MCF 10A (cell line): Measurements from ENCODE around the gene DCP1A. TPM values are rescaled to one million over a fixed set of nuclear protein-coding genes. Genes with fewer than 3 reads are reported as not detected.

Experiments
- BruUV-seq: library from RNA; stranded (reverse); fragments of 400-500 nt; replicated peaks from 2 replicates; lab custom pipeline; 2021; lab: Mats Ljungman, UMichigan
- CTCF ChIA-PET: fragments of 300-600 bp; sonication (Branson Sonifier 250); formaldehyde crosslinking; extraction: SDS; loops from one replicate; lab custom pipeline; 2021; ENCODE audit warnings: antibody characterized with exemption, inconsistent platforms; lab: Yijun Ruan, JAX
- POLR2A ChIA-PET: fragments of 300-600, 350-650 bp; sonication (Branson Sonifier 250); formaldehyde crosslinking; extraction: SDS; loops from one replicate; lab custom pipeline; 2020; ENCODE audit warnings: antibody characterized with exemption, inconsistent platforms; lab: Yijun Ruan, JAX
- DNase-seq: peaks from one replicate; pipeline ENCODE4 v3.0.0-alpha.2; 2018; ENCODE audit not compliant: unreplicated experiment
- H3K27ac Mint-ChIP-seq: one replicate; pipeline ENCODE4 v1.8.0; 2022; ENCODE audit warnings: mild to moderate bottlenecking, low read depth, mixed read lengths; ENCODE audit not compliant: unreplicated experiment
- H3K27me3 Mint-ChIP-seq: one replicate; pipeline ENCODE4 v1.8.0; 2022; ENCODE audit warnings: mixed read lengths; ENCODE audit not compliant: insufficient read depth, unreplicated experiment
- H3K36me3 Mint-ChIP-seq: one replicate; pipeline ENCODE4 v1.8.0; 2022; ENCODE audit warnings: mild to moderate bottlenecking, moderate library complexity, mixed read lengths; ENCODE audit not compliant: insufficient read depth, unreplicated experiment
- H3K4me1 Mint-ChIP-seq: one replicate; pipeline ENCODE4 v1.8.0; 2022; ENCODE audit warnings: mixed read lengths; ENCODE audit not compliant: insufficient read depth, unreplicated experiment
- H3K4me3 Mint-ChIP-seq: one replicate; pipeline ENCODE4 v1.8.0; 2022; ENCODE audit warnings: mild to moderate bottlenecking, moderate library complexity, mixed read lengths; ENCODE audit not compliant: unreplicated experiment
- H3K9me3 Mint-ChIP-seq: one replicate; pipeline ENCODE4 v1.8.0; 2022; ENCODE audit warnings: mixed read lengths; ENCODE audit not compliant: unreplicated experiment
- intact Hi-C: fragments of 100-400 bp; cut with micrococcal nuclease; formaldehyde crosslinking; loops from 2 replicates; pipeline ENCODE4 v1.14.1; 2022
- total RNA-seq: library from RNA; stranded (reverse); gene quantifications from 2 replicates; pipeline ENCODE4 v1.2.3, GENCODE V29; 2022
- TF ChIP-seq, protein P1 (sequence below): fragments of 200-600 bp; IDR thresholded peaks from one replicate; pipeline ENCODE4 v1.8.0; 2022; ENCODE audit warnings: antibody characterized with exemption, mild to moderate bottlenecking; ENCODE audit not compliant: unreplicated experiment

The DCP1A gene
- total RNA-seq, 1 experiment from 2014 or later: 22.1 TPM

DNA sequence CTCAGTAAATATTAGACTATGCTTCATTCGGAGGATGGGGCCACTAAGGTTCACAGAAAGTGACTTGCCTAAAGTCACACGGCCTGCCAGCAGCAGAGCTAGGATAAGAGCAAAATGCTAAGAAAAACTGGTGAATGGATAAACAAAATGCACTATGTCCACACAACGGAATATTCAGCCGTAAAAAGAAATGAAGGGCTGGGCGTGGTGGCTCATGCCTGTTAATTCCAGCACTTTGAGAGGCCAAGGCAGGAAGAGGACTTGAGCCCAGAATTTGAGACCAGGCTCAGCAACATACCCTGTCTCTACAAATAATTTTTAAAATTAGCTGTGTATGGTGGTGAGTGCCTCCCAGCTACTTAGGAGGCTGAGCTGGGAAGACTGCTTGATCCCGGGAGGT lies 99.2 kb downstream of the DCP1A start:
- no TSS peak for BruUV-seq
- no peak overlapping the region for H3K4me3 Mint-ChIP-seq
- CTCF ChIA-PET: interaction anchor here (0.5 to 3.7 kb wide), 6 partner anchors 22 to 1613 kb away, joined by 3 to 13 read pairs (median 4); no protein-coding TSS in a partner anchor

DNA sequence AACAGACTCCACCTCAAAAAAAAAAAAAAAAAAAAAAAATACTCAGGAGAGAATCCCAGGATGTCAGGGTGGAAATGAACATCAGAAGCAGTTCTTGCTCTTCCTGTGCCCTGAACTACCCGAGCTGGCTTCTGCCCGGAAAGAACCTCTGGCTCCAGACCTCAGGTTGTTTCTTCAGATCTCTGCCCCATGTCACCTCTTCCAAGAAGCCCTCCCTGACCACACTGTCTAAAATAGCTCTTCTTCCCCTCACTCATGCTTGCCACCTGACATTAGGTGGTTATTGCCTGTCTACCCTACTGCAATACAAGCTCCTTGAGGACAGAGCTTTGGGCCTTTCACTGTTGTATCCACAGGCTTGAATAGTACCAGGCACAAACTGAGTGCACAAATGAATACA lies 99.7 kb downstream of the DCP1A start:
- CTCF ChIA-PET: interaction anchor here (0.6 to 3.7 kb wide), 4 partner anchors 10 to 1613 kb away, joined by 3 to 13 read pairs (median 3); no protein-coding TSS in a partner anchor
- BruUV-seq: no TSS peak

More for the DNA sequence above, 99.2 kb downstream of the DCP1A start:
- Mint-ChIP-seq H3K36me3 (peaks cover 35% of the 10 kb centered on the region), H3K4me1 (peaks cover 29% of the 10 kb centered on the region), H3K27ac (peak overlapping the region; percentile 49), H3K9me3 (no peaks in the 10 kb centered on the region), H3K27me3 (no peaks in the 10 kb centered on the region)
- DNase-seq: no peak
- POLR2A ChIA-PET: interaction anchor here (0.6 to 3.9 kb wide), 3 partner anchors 10 to 28 kb away, joined by 5 to 19 read pairs (median 5); no protein-coding TSS in a partner anchor
- intact Hi-C loops: no loop called here
- TF ChIP-seq, protein P1, sequence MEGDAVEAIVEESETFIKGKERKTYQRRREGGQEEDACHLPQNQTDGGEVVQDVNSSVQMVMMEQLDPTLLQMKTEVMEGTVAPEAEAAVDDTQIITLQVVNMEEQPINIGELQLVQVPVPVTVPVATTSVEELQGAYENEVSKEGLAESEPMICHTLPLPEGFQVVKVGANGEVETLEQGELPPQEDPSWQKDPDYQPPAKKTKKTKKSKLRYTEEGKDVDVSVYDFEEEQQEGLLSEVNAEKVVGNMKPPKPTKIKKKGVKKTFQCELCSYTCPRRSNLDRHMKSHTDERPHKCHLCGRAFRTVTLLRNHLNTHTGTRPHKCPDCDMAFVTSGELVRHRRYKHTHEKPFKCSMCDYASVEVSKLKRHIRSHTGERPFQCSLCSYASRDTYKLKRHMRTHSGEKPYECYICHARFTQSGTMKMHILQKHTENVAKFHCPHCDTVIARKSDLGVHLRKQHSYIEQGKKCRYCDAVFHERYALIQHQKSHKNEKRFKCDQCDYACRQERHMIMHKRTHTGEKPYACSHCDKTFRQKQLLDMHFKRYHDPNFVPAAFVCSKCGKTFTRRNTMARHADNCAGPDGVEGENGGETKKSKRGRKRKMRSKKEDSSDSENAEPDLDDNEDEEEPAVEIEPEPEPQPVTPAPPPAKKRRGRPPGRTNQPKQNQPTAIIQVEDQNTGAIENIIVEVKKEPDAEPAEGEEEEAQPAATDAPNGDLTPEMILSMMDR: no peak

GRCh38 chr3:53244271-53244670 lies 103.1 kb downstream of the DCP1A start:
- no TSS peak for BruUV-seq
- Mint-ChIP-seq H3K36me3 (peaks cover 46% of the 10 kb centered on the region), H3K4me3 (no peak overlapping the region), H3K27me3 (no peaks in the 10 kb centered on the region), H3K9me3 (no peaks in the 10 kb centered on the region), H3K4me1 (peaks cover 25% of the 10 kb centered on the region), H3K27ac (no peak overlapping the region)
- ChIA-PET POLR2A (no interaction called here), CTCF (interaction anchor here (1.2 kb wide), 1 partner anchor 10 kb away, joined by 3 read pairs; no protein-coding TSS in a partner anchor)
- DNase-seq: no peak
- intact Hi-C loops: no loop called here
- TF ChIP-seq, protein P1: no peak

More for the DNA sequence above, 99.7 kb downstream of the DCP1A start:
- H3K4me3 Mint-ChIP-seq: no peak overlapping the region
- POLR2A ChIA-PET: interaction anchor here (1.5 to 3.9 kb wide), 2 partner anchors 10 to 14 kb away, joined by 5 to 19 read pairs; no protein-coding TSS in a partner anchor
- H3K27me3 Mint-ChIP-seq: no peaks in the 10 kb centered on the region
- peak overlapping the region; percentile 49 for H3K27ac Mint-ChIP-seq
- peaks cover 25% of the 10 kb centered on the region for H3K4me1 Mint-ChIP-seq
- DNase-seq: no peak
- H3K9me3 Mint-ChIP-seq: no peaks in the 10 kb centered on the region
- intact Hi-C loops: no loop called here
- peaks cover 38% of the 10 kb centered on the region for H3K36me3 Mint-ChIP-seq
- TF ChIP-seq, protein P1: no peak

- no TSS peak for BruUV-seq
- Mint-ChIP-seq H3K27me3 (no peaks in the 10 kb centered on the region), H3K9me3 (no peaks in the 10 kb centered on the region), H3K4me1 (peaks cover 30% of the 10 kb centered on the region), H3K36me3 (peaks cover 51% of the 10 kb centered on the region), H3K4me3 (no peak overlapping the region), H3K27ac (no peak overlapping the region)
- DNase-seq: no peak
- TF ChIP-seq, protein P1: no peak
- ChIA-PET CTCF (interaction anchor here (0.6 to 1.2 kb wide), 4 partner anchors 11 to 47 kb away, joined by 3 to 4 read pairs (median 4); no protein-coding TSS in a partner anchor), POLR2A (interaction anchor here (1.3 kb wide), 1 partner anchor 11 kb away, joined by 4 read pairs; no protein-coding TSS in a partner anchor)
- intact Hi-C loops: no loop called here
Measured at GRCh38 chr3:53243785-53244184, 103.6 kb downstream of the DCP1A start.
